GM23338 (cell line): Measurements from ENCODE around the gene DLX5. TPM values are rescaled to one million over a fixed set of nuclear protein-coding genes. Genes with fewer than 3 reads are reported as not detected.
"Not testable (repeated sequence)": the region's sequence is repeated elsewhere in the genome, so short reads cannot be mapped to it uniquely, and the experiment has no call there.

ENCODE experiments used
- ATAC-seq: fragments of 200-7000 bp; cut with Tn5 transposase; 3 replicates; pipeline ENCODE4 v1.9.1; 2020
- DNase-seq: peaks from one replicate; pipeline ENCODE4 v3.0.0-alpha.2; 2015; ENCODE audit warnings: low spot score
- H2AFZ ChIP-seq: fragments of 200-600 bp; sonication (generic); 2 replicates; pipeline ENCODE4 v1.8.0; 2016; ENCODE audit warnings: antibody characterized with exemption, mild to moderate bottlenecking, moderate library complexity
- H3F3A ChIP-seq: fragments of 200-600 bp; sonication (generic); replicated peaks from 2 replicates; pipeline ENCODE4 v1.8.0; 2017; ENCODE audit warnings: antibody characterized with exemption, mixed run types, low read depth
- H3K27ac ChIP-seq: fragments of 200-600 bp; sonication (generic); 2 replicates; pipeline ENCODE4 v1.6.1; 2016; ENCODE audit warnings: low read depth
- H3K27me3 ChIP-seq: fragments of 200-600 bp; sonication (generic); 2 replicates; pipeline ENCODE4 v1.8.0; 2016; ENCODE audit warnings: mild to moderate bottlenecking, mixed run types, moderate library complexity; ENCODE audit not compliant: insufficient read depth
- H3K36me3 ChIP-seq: fragments of 200-600 bp; sonication (generic); 2 replicates; pipeline ENCODE4 v1.8.0; 2016; ENCODE audit warnings: mild to moderate bottlenecking; ENCODE audit not compliant: insufficient read depth
- H3K4me1 ChIP-seq: fragments of 200-600 bp; sonication (generic); 2 replicates; pipeline ENCODE4 v1.8.0; 2016; ENCODE audit warnings: mild to moderate bottlenecking, moderate library complexity; ENCODE audit not compliant: insufficient read depth
- H3K4me2 ChIP-seq: fragments of 200-600 bp; sonication (generic); 2 replicates; pipeline ENCODE4 v1.7.1; 2017; ENCODE audit warnings: mixed run types
- H3K4me3 ChIP-seq: fragments of 200-600 bp; sonication (generic); 2 replicates; pipeline ENCODE4 v1.6.1; 2016; ENCODE audit warnings: mixed run types
- H3K79me2 ChIP-seq: fragments of 200-600 bp; sonication (generic); replicated peaks from 2 replicates; pipeline ENCODE4 v1.8.0; 2017; ENCODE audit warnings: mild to moderate bottlenecking; ENCODE audit not compliant: insufficient read depth
- H3K9me2 ChIP-seq: fragments of 200-600 bp; sonication (generic); 2 replicates; pipeline ENCODE4 v1.8.0; 2017; ENCODE audit not compliant: insufficient read depth
- H4K20me1 ChIP-seq: fragments of 200-600 bp; sonication (generic); replicated peaks from 2 replicates; pipeline ENCODE4 v1.8.0; 2017; ENCODE audit warnings: mild to moderate bottlenecking; ENCODE audit not compliant: insufficient read depth
- H3K27ac Mint-ChIP-seq: 2 replicates; pipeline ENCODE4 v1.8.0; 2020; ENCODE audit warnings: inconsistent platforms, mild to moderate bottlenecking, moderate library complexity, mixed read lengths
- H3K27me3 Mint-ChIP-seq: 3 replicates; pipeline ENCODE4 v1.8.0; 2022; ENCODE audit warnings: low read depth, mild to moderate bottlenecking, moderate library complexity, mixed read lengths, inconsistent platforms; ENCODE audit not compliant: insufficient read depth, poor library complexity
- H3K36me3 Mint-ChIP-seq: 3 replicates; pipeline ENCODE4 v1.8.0; 2021; ENCODE audit warnings: low read depth, mild to moderate bottlenecking, inconsistent platforms, moderate library complexity, mixed read lengths
- H3K4me1 Mint-ChIP-seq: 3 replicates; pipeline ENCODE4 v1.8.0; 2020; ENCODE audit warnings: mild to moderate bottlenecking, inconsistent platforms, mixed read lengths
- H3K4me3 Mint-ChIP-seq: 3 replicates; pipeline ENCODE4 v1.8.0; 2021; ENCODE audit warnings: moderate library complexity, mild to moderate bottlenecking, inconsistent platforms, mixed read lengths
- H3K9me3 Mint-ChIP-seq: 3 replicates; pipeline ENCODE4 v1.8.0; 2020; ENCODE audit warnings: moderate library complexity, mild to moderate bottlenecking, inconsistent platforms, mixed read lengths
- CREB1 ChIP-seq: fragments of 250-450 bp; sonication (Bioruptor Pico); IDR thresholded peaks from 2 replicates; pipeline ENCODE4 v1.5.0; 2020; ENCODE audit warnings: low read depth, mild to moderate bottlenecking, moderate library complexity
- EZH2 ChIP-seq: fragments of 200-600 bp; sonication (generic); IDR thresholded peaks from one replicate; pipeline ENCODE4 v1.8.0; 2017; ENCODE audit warnings: antibody characterized with exemption, mild to moderate bottlenecking, low read depth; ENCODE audit not compliant: unreplicated experiment
- EZH2phosphoT487 ChIP-seq: fragments of 200-600 bp; sonication (generic); IDR thresholded peaks from one replicate; pipeline ENCODE4 v1.8.1; 2018; ENCODE audit warnings: antibody characterized with exemption; ENCODE audit not compliant: unreplicated experiment
- JUNB ChIP-seq: IDR thresholded peaks from one replicate; pipeline ENCODE4 v1.6.1; 2016; ENCODE audit warnings: antibody characterized with exemption; ENCODE audit not compliant: unreplicated experiment
- NANOG ChIP-seq: IDR thresholded peaks from 2 replicates; pipeline ENCODE4 v1.6.1; 2016; ENCODE audit warnings: antibody characterized with exemption, borderline replicate concordance
- long read RNA-seq: library from polyadenylated mRNA; unstranded; transcript quantifications from one replicate; pipeline ENCODE4 v2.0.0, GENCODE V29; 2020; ENCODE audit not compliant: unreplicated experiment
- polyA plus RNA-seq: library from polyadenylated mRNA; unstranded; fragments of >200 nt; fragmentation: Nextera tagmentation; extraction: Ambion mirVana; gene quantifications from 2 replicates; pipeline ENCODE4 v1.2.1, GENCODE V29; 2016
- total RNA-seq: library from RNA; depleted of rRNA; stranded (reverse); fragments of >200 nt; shearing (Covaris generic); gene quantifications from 2 replicates; pipeline ENCODE4 v1.2.3, GENCODE V29; 2014; rRNA removed
- TF ChIP-seq, protein P1 (sequence below): IDR thresholded peaks from 2 replicates; pipeline ENCODE4 v1.6.1; 2016; ENCODE audit warnings: antibody characterized with exemption
- TF ChIP-seq, protein P2 (sequence below), 2 experiments: fragments of 200-600 bp in 1 of 2; sonication (generic) in 1 of 2; conservative IDR thresholded peaks; 2 replicates each; pipeline versions ENCODE4 v1.5.1 to v1.6.1; 2016 to 2017; ENCODE audit warnings: antibody characterized with exemption in 2 of 2, low read depth in 2 of 2, mild to moderate bottlenecking in 2 of 2, moderate library complexity in 1 of 2

Gene DLX5
- total RNA-seq (not detected in 2 replicates), polyA plus RNA-seq (not detected in 2 replicates)
- long read RNA-seq = 0 reads

DNA sequence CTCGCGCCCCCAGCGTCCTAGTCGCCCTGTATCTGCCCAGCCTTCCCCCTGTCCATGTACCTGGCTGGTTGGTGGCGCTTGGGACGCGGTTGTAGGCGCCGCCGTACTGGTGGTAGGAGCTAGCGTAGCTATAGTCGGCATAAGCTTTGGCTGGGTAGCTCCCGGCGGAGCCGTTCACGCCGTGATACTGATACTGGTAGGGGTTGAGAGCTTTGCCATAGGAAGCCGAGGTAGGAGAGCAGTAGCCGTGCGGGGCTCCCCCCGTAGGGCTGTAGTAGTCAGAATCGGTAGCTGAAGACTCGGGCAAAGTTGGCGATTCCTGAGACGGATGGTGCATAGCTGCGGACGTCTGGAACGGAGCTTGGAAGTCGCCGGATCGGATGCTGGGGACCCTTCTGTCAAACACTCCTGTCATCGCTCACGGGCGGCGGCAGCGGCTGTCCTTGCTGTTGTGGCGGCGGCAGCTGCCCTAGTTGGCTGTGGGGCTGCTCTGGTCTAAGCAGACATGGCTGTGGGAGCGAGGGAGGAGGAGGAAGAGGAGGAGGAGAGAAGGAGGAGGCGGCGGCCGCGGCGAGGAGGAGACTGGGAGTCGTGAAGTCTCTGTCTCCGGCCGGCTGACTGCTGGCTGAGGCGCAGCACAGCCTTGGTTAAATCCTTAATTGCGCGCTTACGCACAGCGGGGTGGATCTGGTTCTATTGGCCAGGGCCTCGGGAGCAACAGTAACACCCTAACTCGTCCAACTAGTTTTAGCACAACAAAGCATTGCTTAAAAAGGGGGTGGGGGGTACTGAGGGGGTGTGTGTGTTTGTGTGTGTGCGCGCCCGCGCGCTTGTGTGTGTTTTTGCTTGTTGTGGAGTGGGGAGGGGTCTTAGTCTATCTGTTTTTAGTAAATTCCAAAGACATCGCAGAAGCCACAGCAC is at the start of gene DLX5:
Gene DLX5 (minus strand): TSS at position 623 of the 921 bp plus-strand sequence. CDS start 208 bp downstream, at position 415.
- Histone ChIP-seq H3K36me3 (no peaks in the 10 kb centered on the region), H3K79me2 (no peaks in the 10 kb centered on the region), H3K4me1 (peaks cover 75% of the 10 kb centered on the region), H2AFZ (peak within 1 kb of the TSS; percentile 74; the same call in 1 of the 2 replicates), H3K4me3 (peak within 1 kb of the TSS; percentile 59), H3K27ac (no peak within 1 kb of the TSS), H4K20me1 (peaks cover 9% of the 10 kb centered on the region), H3K27me3 (peaks cover 98% of the 10 kb centered on the region), H3K9me2 (no peaks in the 10 kb centered on the region), H3F3A (peaks cover 27% of the 10 kb centered on the region), H3K4me2 (peak within 1 kb of the TSS; percentile 90)
- H3K27ac Mint-ChIP-seq = no peak within 1 kb of the TSS
- TF ChIP-seq, protein P1, sequence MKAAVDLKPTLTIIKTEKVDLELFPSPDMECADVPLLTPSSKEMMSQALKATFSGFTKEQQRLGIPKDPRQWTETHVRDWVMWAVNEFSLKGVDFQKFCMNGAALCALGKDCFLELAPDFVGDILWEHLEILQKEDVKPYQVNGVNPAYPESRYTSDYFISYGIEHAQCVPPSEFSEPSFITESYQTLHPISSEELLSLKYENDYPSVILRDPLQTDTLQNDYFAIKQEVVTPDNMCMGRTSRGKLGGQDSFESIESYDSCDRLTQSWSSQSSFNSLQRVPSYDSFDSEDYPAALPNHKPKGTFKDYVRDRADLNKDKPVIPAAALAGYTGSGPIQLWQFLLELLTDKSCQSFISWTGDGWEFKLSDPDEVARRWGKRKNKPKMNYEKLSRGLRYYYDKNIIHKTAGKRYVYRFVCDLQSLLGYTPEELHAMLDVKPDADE = no peak
- TF ChIP-seq CREB1 (CRISPR knock-in tag) = no peak; the same call in 1 of the 2 replicates
- TF ChIP-seq EZH2 = peak; percentile 51
- TF ChIP-seq NANOG = no peak
- TF ChIP-seq, protein P2, sequence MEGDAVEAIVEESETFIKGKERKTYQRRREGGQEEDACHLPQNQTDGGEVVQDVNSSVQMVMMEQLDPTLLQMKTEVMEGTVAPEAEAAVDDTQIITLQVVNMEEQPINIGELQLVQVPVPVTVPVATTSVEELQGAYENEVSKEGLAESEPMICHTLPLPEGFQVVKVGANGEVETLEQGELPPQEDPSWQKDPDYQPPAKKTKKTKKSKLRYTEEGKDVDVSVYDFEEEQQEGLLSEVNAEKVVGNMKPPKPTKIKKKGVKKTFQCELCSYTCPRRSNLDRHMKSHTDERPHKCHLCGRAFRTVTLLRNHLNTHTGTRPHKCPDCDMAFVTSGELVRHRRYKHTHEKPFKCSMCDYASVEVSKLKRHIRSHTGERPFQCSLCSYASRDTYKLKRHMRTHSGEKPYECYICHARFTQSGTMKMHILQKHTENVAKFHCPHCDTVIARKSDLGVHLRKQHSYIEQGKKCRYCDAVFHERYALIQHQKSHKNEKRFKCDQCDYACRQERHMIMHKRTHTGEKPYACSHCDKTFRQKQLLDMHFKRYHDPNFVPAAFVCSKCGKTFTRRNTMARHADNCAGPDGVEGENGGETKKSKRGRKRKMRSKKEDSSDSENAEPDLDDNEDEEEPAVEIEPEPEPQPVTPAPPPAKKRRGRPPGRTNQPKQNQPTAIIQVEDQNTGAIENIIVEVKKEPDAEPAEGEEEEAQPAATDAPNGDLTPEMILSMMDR (conservative IDR thresholded peaks at IDR 0.05; ENCODE audit: low read depth in 2 of 2) = no peak
- TF ChIP-seq EZH2phosphoT487 = peak; percentile 79
- TF ChIP-seq JUNB = no peak
- H3K4me1 Mint-ChIP-seq = peaks cover 62% of the 10 kb centered on the region
- H3K36me3 Mint-ChIP-seq = no peaks in the 10 kb centered on the region; the same call in 2 of the 3 replicates
- H3K27me3 Mint-ChIP-seq = peaks cover 89% of the 10 kb centered on the region
- H3K4me3 Mint-ChIP-seq = peak within 1 kb of the TSS; percentile 66
- ATAC-seq (peak; percentile 44), DNase-seq (peak; percentile 95)
- H3K9me3 Mint-ChIP-seq = peaks cover 3% of the 10 kb centered on the region; the same call in 2 of the 3 replicates

DNA sequence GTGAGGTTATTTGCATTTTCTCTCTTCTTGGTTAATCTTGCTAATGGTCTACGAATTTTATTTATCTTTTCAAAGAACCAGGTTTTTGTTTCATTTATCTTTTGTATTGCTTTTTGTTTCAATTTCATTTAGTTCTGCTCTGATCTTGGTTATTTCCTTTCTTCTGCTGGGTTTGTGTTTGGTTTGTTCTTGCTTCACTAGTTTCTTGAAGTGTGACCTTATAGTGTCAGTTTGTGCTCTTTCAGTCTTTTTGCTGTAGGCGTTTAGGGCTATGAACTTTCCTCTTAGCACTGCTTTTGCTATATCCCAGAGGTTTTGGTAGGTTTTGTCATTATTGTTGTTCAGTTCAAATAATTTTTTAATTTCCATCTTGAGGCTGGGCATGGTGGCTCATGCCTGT is 47.4 kb upstream of the DLX5 start:
- H3K4me1 Mint-ChIP-seq, H4K20me1 ChIP-seq, ATAC-seq, H3K4me1 ChIP-seq, H3K27ac Mint-ChIP-seq, H3K9me2 ChIP-seq, H3K36me3 ChIP-seq, H3K4me3 Mint-ChIP-seq, H3K79me2 ChIP-seq, H2AFZ ChIP-seq, DNase-seq, H3K4me2 ChIP-seq, H3K27me3 ChIP-seq, H3K4me3 ChIP-seq, H3K27ac ChIP-seq, H3F3A ChIP-seq: not testable (repeated sequence)
- peaks cover 11% of the 10 kb centered on the region for H3K27me3 Mint-ChIP-seq
- peaks cover 37% of the 10 kb centered on the region; the same call in 2 of the 3 replicates for H3K9me3 Mint-ChIP-seq
- H3K36me3 Mint-ChIP-seq = peaks cover 30% of the 10 kb centered on the region
